Natural killer cell (primary cell): Measurements from ENCODE around the gene TEX2. TPM values are rescaled to one million over a fixed set of nuclear protein-coding genes. Genes with fewer than 3 reads are reported as not detected.
"Not testable (repeated sequence)": the region's sequence is repeated elsewhere in the genome, so short reads cannot be mapped to it uniquely, and the experiment has no call there.

Source experiments
- ATAC-seq, 3 donors: fragments of 150-1000 bp in 2 of 3; fragments of 200-7000 bp in 1 of 3; cut with Tn5 transposase; 1 replicate in 1 of 3; 2 replicates in 2 of 3; pipeline ENCODE4 v1.10.0; 2021; ENCODE audit warnings: mild to moderate bottlenecking in 2 of 3, moderate library complexity in 2 of 3
- DNase-seq, 2 donors: peaks; one replicate each; pipeline versions ENCODE4 v3.0.0 to v3.0.0-alpha.2; 2013 to 2021; ENCODE audit warnings: mixed read lengths in 1 of 2
- H3K27ac ChIP-seq: one replicate; pipeline ENCODE4 v1.5.1; 2013; ENCODE audit warnings: mild to moderate bottlenecking, low read length
- H3K27me3 ChIP-seq: one replicate; pipeline ENCODE4 v1.6.1; 2013; ENCODE audit warnings: low read length; ENCODE audit not compliant: control insufficient read depth, insufficient read depth
- H3K36me3 ChIP-seq: one replicate; pipeline ENCODE4 v1.6.1; 2013; ENCODE audit warnings: low read length; ENCODE audit not compliant: control insufficient read depth, insufficient read depth
- H3K4me1 ChIP-seq: one replicate; pipeline ENCODE4 v1.6.1; 2013; ENCODE audit warnings: low read length; ENCODE audit not compliant: control insufficient read depth, insufficient read depth
- H3K4me3 ChIP-seq: one replicate; pipeline ENCODE4 v1.5.1; 2013; ENCODE audit warnings: low read length
- H3K9me3 ChIP-seq: one replicate; pipeline ENCODE4 v1.6.1; 2013; ENCODE audit warnings: low read length; ENCODE audit not compliant: control insufficient read depth, insufficient read depth
- H3K27ac Mint-ChIP-seq, 2 donors: one replicate each; pipeline ENCODE4 v1.8.0; 2022; ENCODE audit warnings: mild to moderate bottlenecking in 2 of 2, mixed read lengths in 2 of 2, moderate library complexity in 1 of 2
- H3K27me3 Mint-ChIP-seq, 2 donors: one replicate each; pipeline ENCODE4 v1.8.0; 2022; ENCODE audit warnings: low read depth in 2 of 2, mixed read lengths in 2 of 2
- H3K36me3 Mint-ChIP-seq: one replicate; pipeline ENCODE4 v1.8.0; 2022; ENCODE audit warnings: mixed read lengths
- H3K4me1 Mint-ChIP-seq, 2 donors: one replicate each; pipeline ENCODE4 v1.8.0; 2022; ENCODE audit warnings: mixed read lengths in 2 of 2
- H3K4me3 Mint-ChIP-seq: one replicate; pipeline ENCODE4 v1.8.0; 2022; ENCODE audit warnings: mild to moderate bottlenecking, moderate library complexity, mixed read lengths
- H3K9me3 Mint-ChIP-seq, 2 donors: one replicate each; pipeline ENCODE4 v1.8.0; 2022; ENCODE audit warnings: mixed read lengths in 2 of 2
- CTCF ChIP-seq: fragments of 200-600 bp; IDR thresholded peaks from one replicate; pipeline ENCODE4 v1.8.0; 2022; ENCODE audit warnings: antibody characterized with exemption
- WGBS: methylation state at CpG from one replicate; pipeline ENCODE4 v1.1.7; 2013; ENCODE audit warnings: missing lambda C conversion rate; ENCODE audit not compliant: insufficient coverage; 5-methylcytosine and 5-hydroxymethylcytosine counted together
- intact Hi-C: fragments of 100-400 bp; cut with micrococcal nuclease; formaldehyde crosslinking; loops from one replicate; pipeline ENCODE4 v1.14.2; 2022
- total RNA-seq, 4 donors: library from RNA; stranded (reverse); fragments of 120-200 nt in 1 of 4; gene quantifications; one replicate each; pipeline versions ENCODE4 v1.2.3 to v1.2.4, GENCODE V29; 2013 to 2022

Gene TEX2
- total RNA-seq, 3 donors from 2014 or later (not counting 1 experiment from before 2014, with no cell fraction given), result 8.3 to 16.3 (median 11.3) TPM

- peaks cover 2% of the 10 kb centered on the region for H3K36me3 ChIP-seq
- no peak overlapping the region for H3K27ac ChIP-seq
- no peaks in the 10 kb centered on the region for H3K36me3 Mint-ChIP-seq
- no peak overlapping the region for H3K4me3 Mint-ChIP-seq
- no peak for TF ChIP-seq CTCF
- peaks cover 28 to 55% of the 10 kb centered on the region in 2 donors for H3K4me1 Mint-ChIP-seq
- no peak overlapping the region for H3K4me3 ChIP-seq
- H3K27me3 ChIP-seq, result no peaks in the 10 kb centered on the region
- intact Hi-C loops, result no loop called here
- WGBS, result 95% methylated on average over 2 of the region's 3 CpGs
- peaks cover 16% of the 10 kb centered on the region for H3K4me1 ChIP-seq
- no peaks in the 10 kb centered on the region for H3K9me3 ChIP-seq
- H3K9me3 Mint-ChIP-seq, result no peaks in the 10 kb centered on the region
- no peak for ATAC-seq
- no peaks in the 10 kb centered on the region for H3K27me3 Mint-ChIP-seq
- no peak overlapping the region for H3K27ac Mint-ChIP-seq
- DNase-seq, result no peak
These were observed 138.5 kb downstream of the TEX2 start for GRCh38 chr17:64124609-64125008.

GRCh38 chr17:64123114-64123513, 139.9 kb downstream of the TEX2 start:
- WGBS, result 87% methylated on average over 4 of the region's 4 CpGs
- DNase-seq (no peak), ATAC-seq (no peak)
- no peaks in the 10 kb centered on the region for H3K9me3 Mint-ChIP-seq
- no peak for TF ChIP-seq CTCF
- H3K4me1 Mint-ChIP-seq, result peaks cover 22 to 55% of the 10 kb centered on the region in 2 donors
- H3K36me3 ChIP-seq, result peaks cover 2% of the 10 kb centered on the region
- no peak overlapping the region for H3K4me3 ChIP-seq
- H3K4me3 Mint-ChIP-seq, result no peak overlapping the region
- no peaks in the 10 kb centered on the region for H3K36me3 Mint-ChIP-seq
- H3K4me1 ChIP-seq, result peaks cover 14% of the 10 kb centered on the region
- no peak overlapping the region for H3K27ac ChIP-seq
- intact Hi-C loops, result no loop called here
- H3K27ac Mint-ChIP-seq, result no peak overlapping the region
- H3K9me3 ChIP-seq, result no peaks in the 10 kb centered on the region
- H3K27me3 ChIP-seq, result no peaks in the 10 kb centered on the region
- H3K27me3 Mint-ChIP-seq, result no peaks in the 10 kb centered on the region

- 64% methylated on average over 13 of the region's 13 CpGs for WGBS
- H3K27me3 Mint-ChIP-seq, H3K36me3 ChIP-seq, H3K36me3 Mint-ChIP-seq, H3K9me3 Mint-ChIP-seq, intact Hi-C loops, H3K27me3 ChIP-seq, H3K4me3 Mint-ChIP-seq, H3K4me3 ChIP-seq, H3K9me3 ChIP-seq: not testable (repeated sequence)
- DNase-seq, result peak in 1 of 2 donors; percentile 51
- H3K27ac ChIP-seq, result peak overlapping the region; percentile 55
- H3K4me1 Mint-ChIP-seq, result peaks cover 10 to 48% of the 10 kb centered on the region in 2 donors
- H3K4me1 ChIP-seq, result peaks cover 14% of the 10 kb centered on the region
- peak in 2 of 3 donors; percentile 49 to 58 for ATAC-seq
- peak overlapping the region in 1 of 2 donors; percentile 84 for H3K27ac Mint-ChIP-seq
These were observed 141.9 kb downstream of the TEX2 start for GRCh38 chr17:64120972-64121786.

- H3K9me3 Mint-ChIP-seq, result no peaks in the 10 kb centered on the region
- no peaks in the 10 kb centered on the region for H3K36me3 Mint-ChIP-seq
- Histone ChIP-seq H3K4me1 (peaks cover 16% of the 10 kb centered on the region), H3K27me3 (no peaks in the 10 kb centered on the region), H3K4me3 (no peak overlapping the region), H3K27ac (peak overlapping the region; percentile 55), H3K9me3 (no peaks in the 10 kb centered on the region), H3K36me3 (peaks cover 2% of the 10 kb centered on the region)
- no peak for DNase-seq
- no peaks in the 10 kb centered on the region for H3K27me3 Mint-ChIP-seq
- WGBS, result 90% methylated on average over 2 of the region's 3 CpGs
- intact Hi-C loops, result no loop called here
- H3K4me3 Mint-ChIP-seq, result no peak overlapping the region
- no peak for ATAC-seq
- H3K4me1 Mint-ChIP-seq, result peaks cover 10 to 48% of the 10 kb centered on the region in 2 donors
- no peak for TF ChIP-seq CTCF
- peak overlapping the region; percentile 16 to 84 for H3K27ac Mint-ChIP-seq
These were observed 142.8 kb downstream of the TEX2 start for GRCh38 chr17:64120159-64120810.
